ENCODE data around the gene PPP4R3A.

The PPP4R3A gene

GRCh38 chr14:91510171-91511042 is at the start of gene PPP4R3A:
Gene PPP4R3A, minus strand, starts transcription at chr14:91510310. Its CDS starts 663 bp downstream, at chr14:91509647.
- peak; percentile 98 for DNase-seq (ENCODE audit: low read depth)
- peak within 1 kb of the TSS; percentile 64 for H3K4me3 ChIP-seq (ENCODE audit: low read depth, low read length)
- no peak for TF ChIP-seq CTCF (IDR thresholded peaks at IDR 0.05; ENCODE audit: insufficient read depth, low read depth, low read length, missing control alignments)

- TF ChIP-seq CTCF (IDR thresholded peaks at IDR 0.05; ENCODE audit: insufficient read depth, low read depth, low read length, missing control alignments) = no peak
- H3K4me3 ChIP-seq (ENCODE audit: low read depth, low read length) = no peak overlapping the region
- DNase-seq (ENCODE audit: low read depth) = no peak
These were observed 45.4 kb upstream of the PPP4R3A start for GRCh38 chr14:91555531-91555930.

- no peak for DNase-seq (ENCODE audit: low read depth)
- TF ChIP-seq CTCF (IDR thresholded peaks at IDR 0.05; ENCODE audit: insufficient read depth, low read depth, low read length, missing control alignments) = no peak
- H3K4me3 ChIP-seq (ENCODE audit: low read depth, low read length) = no peak overlapping the region
These were observed 44.6 kb upstream of the PPP4R3A start for GRCh38 chr14:91554535-91555332.

- H3K4me3 ChIP-seq (ENCODE audit: low read depth, low read length) = no peak overlapping the region
- no peak for TF ChIP-seq CTCF (IDR thresholded peaks at IDR 0.05; ENCODE audit: insufficient read depth, low read depth, low read length, missing control alignments)
- DNase-seq (ENCODE audit: low read depth) = no peak
These were observed 38.0 kb upstream of the PPP4R3A start for GRCh38 chr14:91548108-91548507.

- no peak for TF ChIP-seq CTCF (IDR thresholded peaks at IDR 0.05; ENCODE audit: insufficient read depth, low read depth, low read length, missing control alignments)
- no peak overlapping the region for H3K4me3 ChIP-seq (ENCODE audit: low read depth, low read length)
- DNase-seq (ENCODE audit: low read depth) = no peak
These were observed 36.0 kb upstream of the PPP4R3A start for GRCh38 chr14:91545946-91546716.

- TF ChIP-seq CTCF (IDR thresholded peaks at IDR 0.05; ENCODE audit: insufficient read depth, low read depth, low read length, missing control alignments) = no peak
- no peak overlapping the region for H3K4me3 ChIP-seq (ENCODE audit: low read depth, low read length)
- DNase-seq (ENCODE audit: low read depth) = no peak
These were observed 35.1 kb upstream of the PPP4R3A start for GRCh38 chr14:91545204-91545603.

All from GM12865 (cell line).